OCI-LY7 (cell line): ENCODE results near the gene LYZL6.

Experiments used
- CTCF ChIP-seq: fragments of 200-600 bp; sonication (generic); conservative IDR thresholded peaks from 2 replicates; pipeline ENCODE4 v1.5.1; 2014; ENCODE audit warnings: mild to moderate bottlenecking, antibody characterized with exemption, low read length, moderate library complexity, mixed read lengths
- EZH2phosphoT487 ChIP-seq: fragments of 200-600 bp; sonication (generic); IDR thresholded peaks from 2 replicates; pipeline ENCODE4 v1.6.1; 2018; ENCODE audit warnings: low read depth, borderline replicate concordance, mild to moderate bottlenecking, mixed run types, antibody characterized with exemption, low read length, moderate library complexity, mixed read lengths

GRCh38 chr17:35915153-35915964 is 28.2 kb downstream of the LYZL6 start:
- no peak for TF ChIP-seq CTCF
- no peak for TF ChIP-seq EZH2phosphoT487
